A673 (cell line): ENCODE measurements around the gene ARHGAP26. TPM values are rescaled to one million over a fixed set of nuclear protein-coding genes. Genes with fewer than 3 reads are reported as not detected.
A peak's percentile ranks its signal among the peaks of the same experiment; 100 is the strongest.

Experiments
- BruUV-seq: library from RNA; stranded (reverse); fragments of 400-500 nt; replicated peaks from 2 replicates; lab custom pipeline; 2021; lab: Mats Ljungman, UMichigan
- CTCF ChIA-PET: fragments of 300-600 bp; sonication (Branson Sonifier 250); formaldehyde crosslinking; loops from one replicate; lab custom pipeline; 2022; ENCODE audit warnings: antibody characterized with exemption; lab: Charles Lee
- POLR2A ChIA-PET: fragments of 300-600 bp; sonication (Branson Sonifier 250); formaldehyde crosslinking; loops from one replicate; lab custom pipeline; 2022; ENCODE audit warnings: antibody characterized with exemption; ENCODE audit not compliant: low non-redundant PET; lab: Charles Lee
- DNase-seq: peaks from one replicate; pipeline ENCODE4 v3.0.0-alpha.2; 2015; ENCODE audit warnings: low spot score
- H3K27ac ChIP-seq: fragments of 200-600 bp; sonication (generic); 2 replicates; pipeline ENCODE4 v1.5.1; 2016; ENCODE audit warnings: mixed run types, low read depth, mild to moderate bottlenecking, mixed read lengths, antibody characterized with exemption, low read length; ENCODE audit not compliant: poor library complexity, severe bottlenecking
- H3K27me3 ChIP-seq: fragments of 200-600 bp; sonication (generic); replicated peaks from 2 replicates; pipeline ENCODE4 v1.6.1; 2017; ENCODE audit warnings: mixed run types, low read depth, mild to moderate bottlenecking, mixed read lengths, antibody characterized with exemption, low read length; ENCODE audit not compliant: insufficient read depth, poor library complexity
- H3K36me3 ChIP-seq: fragments of 200-600 bp; sonication (generic); 2 replicates; pipeline ENCODE4 v1.6.1; 2016; ENCODE audit warnings: mixed run types, mild to moderate bottlenecking, mixed read lengths, antibody characterized with exemption, low read length; ENCODE audit not compliant: insufficient read depth, poor library complexity, severe bottlenecking
- H3K4me1 ChIP-seq: fragments of 200-600 bp; sonication (generic); 2 replicates; pipeline ENCODE4 v1.6.1; 2017; ENCODE audit warnings: mixed run types, mild to moderate bottlenecking, mixed read lengths, antibody characterized with exemption, low read length; ENCODE audit not compliant: insufficient read depth, poor library complexity, severe bottlenecking
- H3K4me3 ChIP-seq: fragments of 200-600 bp; sonication (generic); 2 replicates; pipeline ENCODE4 v1.5.1; 2016; ENCODE audit warnings: low read depth, mixed run types, mild to moderate bottlenecking, mixed read lengths, low read length; ENCODE audit not compliant: poor library complexity, severe bottlenecking
- H3K9me3 ChIP-seq: fragments of 200-600 bp; sonication (generic); 2 replicates; pipeline ENCODE4 v1.6.1; 2016; ENCODE audit warnings: mixed run types, low read depth, mild to moderate bottlenecking, mixed read lengths, antibody characterized with exemption, low read length; ENCODE audit not compliant: poor library complexity, severe bottlenecking
- CTCF ChIP-seq: fragments of 300-800, 200-600 bp; sonication (generic); conservative IDR thresholded peaks from 2 replicates; pipeline ENCODE4 v1.5.1; 2017; ENCODE audit warnings: low read depth, mild to moderate bottlenecking, antibody characterized with exemption, low read length, moderate library complexity, mixed read lengths
- EZH2 ChIP-seq: fragments of 200-600 bp; sonication (generic); IDR thresholded peaks from 2 replicates; pipeline ENCODE4 v1.6.1; 2017; ENCODE audit warnings: borderline replicate concordance, low read depth, mild to moderate bottlenecking, mixed read lengths, antibody characterized with exemption, low read length; ENCODE audit not compliant: poor library complexity, severe bottlenecking
- intact Hi-C: fragments of 100-400 bp; cut with micrococcal nuclease; formaldehyde crosslinking; loops from one replicate; pipeline ENCODE4 v1.10.0; 2022; ENCODE audit not compliant: unreplicated experiment
- total RNA-seq: library from RNA; stranded (reverse); gene quantifications from 2 replicates; pipeline ENCODE4 v1.2.3, GENCODE V29; 2021

ARHGAP26 gene
- total RNA-seq, 1 experiment from 2014 or later: 25.5 TPM

DNA sequence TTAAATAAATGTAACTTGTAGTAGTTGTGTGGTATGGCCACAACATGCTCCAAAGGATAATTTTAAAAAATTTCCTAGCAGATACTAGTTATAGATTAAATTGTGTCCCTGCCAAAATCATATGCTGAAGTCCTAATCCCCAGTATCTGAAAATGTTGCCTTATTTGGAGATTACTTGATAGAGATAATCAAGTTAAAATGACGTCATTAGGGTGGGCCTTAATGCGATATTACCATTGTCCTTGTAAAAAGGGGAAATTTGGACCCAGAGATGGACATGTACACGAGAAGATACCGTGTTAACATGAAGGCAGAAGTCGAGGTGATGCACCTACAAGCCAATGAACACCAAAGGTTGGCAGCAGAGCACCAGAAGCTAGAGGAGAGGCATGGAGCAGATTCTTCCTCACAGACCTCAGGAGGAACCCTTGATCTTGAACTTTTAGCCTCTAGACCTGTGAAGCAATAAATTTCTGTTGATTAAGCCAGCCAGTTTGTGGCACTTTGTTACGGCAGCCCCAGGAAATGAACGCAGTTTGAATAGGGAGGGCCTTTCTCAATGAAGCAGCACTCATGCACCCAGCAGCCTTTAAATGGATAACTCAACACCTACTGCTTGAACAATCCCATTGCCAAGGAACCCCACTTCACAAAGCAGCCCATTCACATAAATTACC, 148.9 kb downstream of the ARHGAP26 start:
- TF ChIP-seq EZH2 (no peak), CTCF (no peak)
- intact Hi-C loops: no loop called here
- peak; percentile 19 for DNase-seq
- no peaks in the 10 kb centered on the region for H3K9me3 ChIP-seq
- no TSS peak for BruUV-seq
- ChIA-PET CTCF (interaction anchor here (0.7 kb wide), 1 partner anchor 1223 kb away, joined by 3 read pairs; no protein-coding TSS in a partner anchor), POLR2A (no interaction called here)
- peaks cover 12% of the 10 kb centered on the region for H3K4me1 ChIP-seq
- no peak overlapping the region for H3K4me3 ChIP-seq
- H3K36me3 ChIP-seq: no peaks in the 10 kb centered on the region
- no peaks in the 10 kb centered on the region for H3K27me3 ChIP-seq
- no peak overlapping the region for H3K27ac ChIP-seq

- H3K27me3 ChIP-seq: no peaks in the 10 kb centered on the region
- H3K9me3 ChIP-seq: no peaks in the 10 kb centered on the region
- no peak overlapping the region for H3K4me3 ChIP-seq
- ChIA-PET POLR2A (no interaction called here), CTCF (interaction anchor here (0.6 kb wide), 1 partner anchor 222 kb away, joined by 3 read pairs; no protein-coding TSS in a partner anchor)
- no peak overlapping the region for H3K27ac ChIP-seq
- peaks cover 17% of the 10 kb centered on the region for H3K4me1 ChIP-seq
- no peak for DNase-seq
- no peaks in the 10 kb centered on the region for H3K36me3 ChIP-seq
- TF ChIP-seq CTCF (no peak), EZH2 (no peak)
- BruUV-seq: no TSS peak
- intact Hi-C loops: loop anchor here (5.0 to 10.0 kb wide), 3 partner anchors 296 to 1044 kb away; partner anchors contain the start of gene NR3C1
Observed at GRCh38 chr5:142920849-142921612, 150.9 kb downstream of the ARHGAP26 start.

DNA sequence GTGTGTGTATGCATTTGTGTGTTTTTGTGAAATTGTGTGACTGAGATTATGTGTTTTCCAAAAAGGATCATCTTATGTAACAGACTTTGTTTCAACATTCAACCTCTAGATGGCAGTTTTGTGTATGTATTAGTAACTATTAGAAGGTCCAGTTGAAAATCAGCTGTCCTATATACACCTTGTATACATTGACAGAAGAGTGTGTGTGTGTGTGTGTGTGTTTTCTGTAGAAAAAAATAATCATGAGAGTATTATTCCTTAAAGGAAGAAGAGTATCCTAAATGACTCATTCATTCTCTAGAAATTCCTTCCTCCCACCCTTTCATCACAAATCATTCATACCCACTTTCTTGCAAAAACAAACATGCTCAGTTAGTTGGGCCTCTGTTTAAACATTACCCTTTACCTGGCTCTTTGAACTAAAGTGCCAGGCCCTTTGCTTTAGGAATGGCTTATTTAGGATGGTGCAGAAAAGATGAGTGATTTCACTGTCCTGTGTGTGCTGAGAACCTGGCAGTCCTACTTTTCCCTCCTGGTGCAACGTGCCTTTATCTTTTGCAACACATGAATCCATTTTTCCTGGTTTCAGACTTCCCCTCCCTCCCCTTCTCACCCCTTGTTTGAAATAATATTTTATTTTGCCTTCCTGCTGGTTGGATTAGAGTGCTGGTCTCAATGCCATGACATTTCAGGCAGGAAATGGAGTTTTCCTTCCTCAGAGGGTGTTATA, 152.2 kb downstream of the ARHGAP26 start:
- POLR2A ChIA-PET: interaction anchor here (0.7 kb wide), 1 partner anchor 27 kb away, joined by 3 read pairs; no protein-coding TSS in a partner anchor
- BruUV-seq: no TSS peak
- no peak overlapping the region for H3K27ac ChIP-seq

More for the DNA sequence above, 152.2 kb downstream of the ARHGAP26 start:
- H3K27me3 ChIP-seq: no peaks in the 10 kb centered on the region
- no peaks in the 10 kb centered on the region for H3K36me3 ChIP-seq
- intact Hi-C loops: loop anchor here (2.0 to 10.0 kb wide), 5 partner anchors 42 to 1042 kb away; partner anchors contain the start of gene NR3C1
- H3K4me1 ChIP-seq: peaks cover 21% of the 10 kb centered on the region
- H3K9me3 ChIP-seq: no peaks in the 10 kb centered on the region
- CTCF ChIA-PET: interaction anchor here (0.6 kb wide), 1 partner anchor 9 kb away, joined by 3 read pairs; no protein-coding TSS in a partner anchor
- H3K4me3 ChIP-seq: no peak overlapping the region
- DNase-seq: peak; percentile 61
- TF ChIP-seq CTCF (peak; percentile 63), EZH2 (no peak)
